DOHH2 (cell line): ENCODE data around the gene CHCHD1.

Source experiments
- EZH2phosphoT487 ChIP-seq: fragments of 200-600 bp; sonication (generic); IDR thresholded peaks from 2 replicates; pipeline ENCODE4 v1.6.1; 2017; ENCODE audit warnings: borderline replicate concordance, mild to moderate bottlenecking, antibody characterized with exemption, low read length, moderate library complexity, mixed read lengths
- TF ChIP-seq, protein P1 (sequence below): fragments of 200-600 bp; sonication (generic); IDR thresholded peaks from one replicate; pipeline ENCODE4 v1.5.1; 2014; ENCODE audit warnings: antibody characterized with exemption, mild to moderate bottlenecking, low read depth, low read length; ENCODE audit not compliant: poor library complexity, severe bottlenecking

DNA sequence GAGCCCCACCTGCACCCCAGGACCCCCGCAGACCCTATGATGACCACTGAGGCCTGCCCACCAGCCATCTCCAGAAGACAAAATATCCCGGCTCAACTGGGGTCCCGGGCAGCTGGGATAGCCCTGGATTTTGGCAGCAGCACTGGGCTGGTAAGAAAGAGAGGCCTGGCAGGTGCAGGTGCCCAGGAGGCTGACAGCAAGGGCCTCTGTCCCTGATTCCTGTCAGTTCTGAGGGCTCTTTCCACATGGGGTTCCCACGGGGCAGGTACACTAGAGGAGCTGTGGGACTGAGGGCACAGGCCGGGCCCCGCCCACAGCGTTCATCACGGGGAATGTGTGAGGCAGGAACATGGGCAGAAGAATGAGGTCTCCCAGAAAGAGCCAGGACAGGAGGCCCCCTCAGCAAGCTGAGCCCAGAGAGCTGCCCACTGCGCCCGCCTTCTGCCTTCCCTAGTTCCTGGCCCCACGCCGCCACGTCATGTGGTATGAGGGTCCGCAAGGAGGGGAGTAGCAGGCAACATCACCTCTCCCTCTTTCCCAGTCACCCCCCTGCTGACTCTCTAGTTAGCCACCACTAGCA lies 42.4 kb downstream of the CHCHD1 start:
- TF ChIP-seq, protein P1, sequence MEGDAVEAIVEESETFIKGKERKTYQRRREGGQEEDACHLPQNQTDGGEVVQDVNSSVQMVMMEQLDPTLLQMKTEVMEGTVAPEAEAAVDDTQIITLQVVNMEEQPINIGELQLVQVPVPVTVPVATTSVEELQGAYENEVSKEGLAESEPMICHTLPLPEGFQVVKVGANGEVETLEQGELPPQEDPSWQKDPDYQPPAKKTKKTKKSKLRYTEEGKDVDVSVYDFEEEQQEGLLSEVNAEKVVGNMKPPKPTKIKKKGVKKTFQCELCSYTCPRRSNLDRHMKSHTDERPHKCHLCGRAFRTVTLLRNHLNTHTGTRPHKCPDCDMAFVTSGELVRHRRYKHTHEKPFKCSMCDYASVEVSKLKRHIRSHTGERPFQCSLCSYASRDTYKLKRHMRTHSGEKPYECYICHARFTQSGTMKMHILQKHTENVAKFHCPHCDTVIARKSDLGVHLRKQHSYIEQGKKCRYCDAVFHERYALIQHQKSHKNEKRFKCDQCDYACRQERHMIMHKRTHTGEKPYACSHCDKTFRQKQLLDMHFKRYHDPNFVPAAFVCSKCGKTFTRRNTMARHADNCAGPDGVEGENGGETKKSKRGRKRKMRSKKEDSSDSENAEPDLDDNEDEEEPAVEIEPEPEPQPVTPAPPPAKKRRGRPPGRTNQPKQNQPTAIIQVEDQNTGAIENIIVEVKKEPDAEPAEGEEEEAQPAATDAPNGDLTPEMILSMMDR = no peak
- TF ChIP-seq EZH2phosphoT487 = no peak
